Activated T-cell treated with anti-CD3 and anti-CD28 coated beads, Interleukin-2, amount 50 U/mL, for 72 hours (primary cell): ENCODE results near the gene SLX4. TPM values are rescaled to one million over a fixed set of nuclear protein-coding genes. Genes with fewer than 3 reads are reported as not detected.

Experiments used
- ATAC-seq, 2 donors: fragments of 150-1000 bp; cut with Tn5 transposase; replicated peaks in 1 of 2; 2 replicates each; pipeline ENCODE4 v1.10.0; 2021; ENCODE audit warnings: moderate library complexity in 2 of 2, mild to moderate bottlenecking in 1 of 2
- DNase-seq, 2 donors: peaks; one replicate each; pipeline ENCODE4 v3.0.0; 2021 to 2022; ENCODE audit warnings: mixed read lengths in 1 of 2
- H3K27ac Mint-ChIP-seq: one replicate; pipeline ENCODE4 v1.8.0; 2022; ENCODE audit warnings: mild to moderate bottlenecking, moderate library complexity, mixed read lengths
- H3K27me3 Mint-ChIP-seq: one replicate; pipeline ENCODE4 v1.8.0; 2022; ENCODE audit warnings: low read depth, mixed read lengths
- H3K36me3 Mint-ChIP-seq, 2 donors: one replicate each; pipeline ENCODE4 v1.8.0; 2022; ENCODE audit warnings: mixed read lengths in 2 of 2, mild to moderate bottlenecking in 1 of 2; ENCODE audit not compliant: insufficient read depth in 2 of 2
- H3K4me1 Mint-ChIP-seq: one replicate; pipeline ENCODE4 v1.8.0; 2022; ENCODE audit warnings: low read depth, mixed read lengths
- H3K4me3 Mint-ChIP-seq, 2 donors: one replicate each; pipeline ENCODE4 v1.8.0; 2022; ENCODE audit warnings: mild to moderate bottlenecking in 2 of 2, mixed read lengths in 2 of 2, moderate library complexity in 2 of 2
- H3K9me3 Mint-ChIP-seq, 2 donors: one replicate each; pipeline ENCODE4 v1.8.0; 2022; ENCODE audit warnings: mixed read lengths in 2 of 2
- total RNA-seq, 2 donors: library from RNA; stranded (reverse); gene quantifications; one replicate each; pipeline ENCODE4 v1.2.3, GENCODE V29; 2022

The SLX4 gene
- total RNA-seq, 2 donors from 2014 or later: 12.6 to 15.7 TPM

DNA sequence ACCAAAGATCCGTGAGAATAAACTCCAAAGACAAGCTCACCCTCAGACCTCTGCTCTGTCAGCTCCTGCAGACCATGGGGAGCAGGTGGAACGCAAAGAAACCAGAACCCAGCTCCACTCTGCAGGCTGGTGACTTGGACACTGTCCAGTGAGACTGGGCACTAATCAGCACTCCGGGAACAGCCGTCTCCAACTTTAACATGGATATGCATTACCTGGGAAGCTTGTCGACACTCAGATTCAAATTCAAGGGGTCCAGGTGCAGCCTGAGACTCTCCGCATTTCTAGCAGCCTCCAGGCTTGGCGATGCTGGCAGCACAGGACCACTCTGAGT is 9.1 kb downstream of the SLX4 start:
- Mint-ChIP-seq H3K4me1 (peaks cover 5% of the 10 kb centered on the region), H3K27ac (no peak overlapping the region), H3K27me3 (no peaks in the 10 kb centered on the region), H3K36me3 (peaks cover 7 to 15% of the 10 kb centered on the region in 2 donors), H3K4me3 (no peak overlapping the region), H3K9me3 (no peaks in the 10 kb centered on the region)
- no peak for ATAC-seq
- DNase-seq: no peak

DNA sequence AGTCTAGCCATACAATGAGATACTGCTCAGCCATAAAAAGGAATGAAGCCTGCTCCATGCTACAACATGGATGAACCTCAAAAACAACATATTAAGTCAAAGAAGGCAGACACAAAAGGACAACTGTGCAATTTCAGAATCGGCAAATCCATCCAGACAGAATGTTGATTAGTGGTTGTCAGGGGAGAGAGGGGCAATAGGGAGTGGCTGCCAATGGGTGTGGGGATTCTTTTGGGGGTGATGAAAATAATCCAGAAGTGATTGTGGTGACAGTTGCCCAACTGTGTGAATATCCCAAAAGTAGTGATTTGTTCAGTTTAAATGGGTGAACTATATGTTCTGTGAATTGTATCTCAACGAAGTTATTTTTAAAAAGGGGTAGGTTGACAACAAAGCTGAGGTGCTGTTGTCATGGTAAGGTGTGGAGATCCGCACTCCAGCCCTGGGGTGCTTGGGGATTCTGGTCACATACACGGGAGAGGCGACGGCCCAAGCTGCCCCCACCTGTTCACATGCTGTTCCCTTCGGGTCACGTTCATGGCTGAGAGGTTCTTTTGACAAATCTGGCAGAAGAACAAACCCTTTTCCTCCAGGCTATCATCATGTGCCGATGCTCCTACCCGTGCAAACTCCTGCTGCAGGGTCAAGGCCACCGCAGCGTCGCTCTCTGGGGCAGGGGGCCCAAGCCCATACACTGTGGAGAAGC is 9.6 kb downstream of the SLX4 start:
- Mint-ChIP-seq H3K9me3 (no peaks in the 10 kb centered on the region), H3K4me1 (peaks cover 5% of the 10 kb centered on the region), H3K4me3 (no peak overlapping the region), H3K36me3 (peaks cover 7 to 15% of the 10 kb centered on the region in 2 donors), H3K27me3 (no peaks in the 10 kb centered on the region), H3K27ac (no peak overlapping the region)
- DNase-seq (no peak), ATAC-seq (no peak)

DNA sequence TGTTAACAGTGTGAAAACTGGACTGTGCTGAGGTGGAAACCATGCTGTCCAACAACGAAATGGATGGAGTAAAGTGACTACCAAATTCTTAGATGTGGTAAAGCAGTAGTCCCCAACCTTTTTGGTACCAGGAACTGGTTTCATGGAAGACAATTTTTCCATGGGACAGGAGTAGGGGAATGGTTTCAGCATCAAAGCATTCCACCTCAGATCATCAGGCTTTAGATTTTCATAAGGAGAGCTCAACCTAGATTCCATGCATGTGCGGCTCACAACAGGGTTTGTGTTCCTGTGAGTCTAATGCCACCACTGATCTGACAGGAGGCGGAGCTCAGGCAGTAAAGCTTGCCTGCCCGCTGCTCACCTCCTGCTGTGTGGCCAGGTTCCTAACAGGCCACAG is 11.5 kb downstream of the SLX4 start:
- DNase-seq: no peak
- no peaks in the 10 kb centered on the region for H3K9me3 Mint-ChIP-seq
- no peaks in the 10 kb centered on the region for H3K27me3 Mint-ChIP-seq
- no peak overlapping the region for H3K4me3 Mint-ChIP-seq
- ATAC-seq: no peak
- peaks cover 4 to 15% of the 10 kb centered on the region in 2 donors for H3K36me3 Mint-ChIP-seq
- no peaks in the 10 kb centered on the region for H3K4me1 Mint-ChIP-seq
- H3K27ac Mint-ChIP-seq: no peak overlapping the region

DNA sequence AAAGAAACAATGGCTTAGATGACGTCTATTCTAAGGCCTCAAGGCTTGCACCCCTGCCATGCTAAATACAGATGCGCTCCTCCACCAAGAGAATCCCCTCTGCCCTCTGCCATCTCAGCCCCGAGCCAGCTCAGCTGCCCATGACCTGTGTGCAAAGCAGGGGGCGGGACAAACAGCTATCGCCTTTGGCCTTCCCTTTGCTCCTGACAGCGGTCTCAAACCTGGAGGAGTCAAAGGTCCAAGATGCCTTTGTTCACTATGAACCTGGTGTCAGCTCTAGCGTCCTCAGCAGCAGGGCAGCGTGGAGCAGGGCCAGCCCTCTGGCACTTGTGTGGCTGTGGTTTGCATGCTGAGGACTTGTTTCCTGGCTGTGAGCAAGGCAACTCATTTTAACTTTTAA is 12.3 kb downstream of the SLX4 start:
- no peaks in the 10 kb centered on the region for H3K27me3 Mint-ChIP-seq
- no peak for ATAC-seq
- no peak overlapping the region for H3K27ac Mint-ChIP-seq
- H3K4me1 Mint-ChIP-seq: no peaks in the 10 kb centered on the region
- no peaks in the 10 kb centered on the region for H3K9me3 Mint-ChIP-seq
- peaks cover 4 to 15% of the 10 kb centered on the region in 2 donors for H3K36me3 Mint-ChIP-seq
- H3K4me3 Mint-ChIP-seq: no peak overlapping the region
- no peak for DNase-seq

DNA sequence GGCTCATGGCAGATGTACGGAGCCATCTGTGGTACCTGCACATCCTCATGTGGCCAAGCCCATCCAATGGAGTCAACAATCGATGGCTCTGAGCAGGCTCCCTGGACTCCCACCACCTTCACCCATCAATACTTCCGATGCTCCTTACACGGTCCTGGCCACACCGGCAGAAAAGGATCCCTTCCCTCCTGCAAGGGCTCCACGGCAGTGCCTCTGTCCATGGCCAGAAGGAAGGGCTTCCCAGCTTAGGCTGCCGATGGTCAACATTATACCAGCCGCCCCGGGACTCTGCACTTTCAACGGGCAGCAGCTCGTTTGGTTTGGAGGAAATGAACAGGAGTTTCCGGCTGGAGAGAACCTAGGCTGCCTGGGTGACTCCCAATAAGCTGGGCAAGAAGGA is 13.2 kb downstream of the SLX4 start:
- Mint-ChIP-seq H3K27me3 (no peaks in the 10 kb centered on the region), H3K9me3 (no peaks in the 10 kb centered on the region), H3K36me3 (peaks cover 4 to 13% of the 10 kb centered on the region in 2 donors), H3K4me3 (no peak overlapping the region), H3K27ac (no peak overlapping the region), H3K4me1 (no peaks in the 10 kb centered on the region)
- ATAC-seq: no peak
- no peak for DNase-seq

DNA sequence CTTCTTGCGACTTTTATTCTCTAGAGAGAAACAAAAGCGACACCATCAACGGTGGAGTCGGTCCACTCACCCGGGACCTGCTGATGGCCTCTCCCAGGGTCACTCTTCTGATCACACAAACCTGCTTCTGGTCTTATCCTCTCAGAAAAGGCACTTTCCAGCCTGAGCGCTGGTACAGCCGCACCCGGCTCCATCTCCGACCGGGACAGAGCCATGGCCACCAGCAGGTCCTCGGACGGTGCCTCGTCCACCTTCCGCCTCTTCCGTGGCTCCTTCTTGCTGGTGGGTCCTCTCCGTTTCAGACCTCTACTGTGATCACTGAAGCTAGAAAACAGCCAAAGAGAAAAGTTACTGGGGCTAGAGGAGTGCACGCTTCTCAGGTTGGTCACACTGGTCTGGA is 13.7 kb downstream of the SLX4 start:
- Mint-ChIP-seq H3K27me3 (no peaks in the 10 kb centered on the region), H3K4me3 (no peak overlapping the region), H3K36me3 (peaks cover 4 to 13% of the 10 kb centered on the region in 2 donors), H3K9me3 (no peaks in the 10 kb centered on the region), H3K4me1 (no peaks in the 10 kb centered on the region), H3K27ac (no peak overlapping the region)
- ATAC-seq (no peak), DNase-seq (no peak)

DNA sequence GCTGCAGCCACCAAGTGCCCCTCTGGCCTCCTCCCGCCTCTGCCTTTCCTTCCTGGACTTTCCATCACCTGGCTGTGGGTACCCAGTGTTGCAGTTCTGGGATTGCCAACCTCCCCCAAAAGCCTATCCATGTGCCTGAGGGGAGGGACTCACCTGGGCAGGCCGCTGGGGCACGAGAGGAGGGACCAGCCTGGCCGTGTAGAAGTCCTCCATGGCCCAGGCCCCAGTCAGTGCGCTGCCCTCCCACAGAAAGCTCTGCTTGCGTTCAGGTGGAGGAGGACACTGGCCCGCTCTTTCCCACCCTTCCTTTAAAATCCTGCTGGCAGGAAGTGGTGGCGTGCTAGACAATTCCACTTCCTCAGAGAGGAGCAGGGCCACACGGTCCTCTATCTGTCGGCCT is 14.2 kb downstream of the SLX4 start:
- H3K4me1 Mint-ChIP-seq: no peaks in the 10 kb centered on the region
- H3K9me3 Mint-ChIP-seq: no peaks in the 10 kb centered on the region
- no peak for ATAC-seq
- H3K27ac Mint-ChIP-seq: no peak overlapping the region
- H3K36me3 Mint-ChIP-seq: peaks cover 4 to 13% of the 10 kb centered on the region in 2 donors
- H3K4me3 Mint-ChIP-seq: no peak overlapping the region
- no peaks in the 10 kb centered on the region for H3K27me3 Mint-ChIP-seq
- DNase-seq: no peak

DNA sequence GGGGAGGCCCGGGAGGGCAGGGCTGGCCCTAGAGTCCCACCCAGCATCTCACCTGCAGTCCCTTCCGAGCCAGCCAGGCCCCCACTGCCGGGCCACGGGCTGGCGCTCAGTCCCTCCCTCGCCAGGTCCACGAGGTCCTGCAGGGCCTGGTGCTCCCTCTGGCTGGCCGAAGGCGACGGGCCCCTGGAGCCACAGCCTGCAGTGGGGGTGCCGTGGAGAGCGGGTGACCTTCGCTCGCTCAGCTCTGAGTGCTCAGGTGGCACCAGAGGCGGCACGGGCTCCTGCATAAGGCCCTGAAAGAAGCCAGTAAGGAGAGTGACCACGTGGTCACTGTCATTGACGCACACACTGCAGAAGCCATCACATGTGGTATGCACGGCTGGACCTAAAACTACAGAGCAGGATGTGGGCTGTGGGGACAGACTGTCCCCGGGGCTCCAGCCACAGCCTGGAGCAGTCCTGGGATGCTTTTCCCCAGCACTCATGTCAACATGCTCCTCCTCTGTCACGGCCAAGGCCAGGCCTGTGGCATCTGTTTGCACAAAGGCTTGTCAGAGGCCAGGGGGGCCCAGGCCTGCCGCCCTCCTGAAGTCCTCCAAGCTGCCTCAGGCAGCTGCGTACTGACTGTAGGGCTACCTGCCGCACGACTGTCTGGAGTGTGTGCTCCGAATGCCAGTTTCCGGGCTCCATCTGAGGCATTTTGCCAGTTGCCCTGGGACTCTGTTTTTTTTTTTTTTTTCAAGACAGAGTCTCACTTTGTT is 15.1 kb downstream of the SLX4 start:
- Mint-ChIP-seq H3K27ac (no peak overlapping the region), H3K4me3 (no peak overlapping the region), H3K27me3 (no peaks in the 10 kb centered on the region), H3K36me3 (peaks cover 4 to 7% of the 10 kb centered on the region in 2 donors), H3K9me3 (no peaks in the 10 kb centered on the region), H3K4me1 (peaks cover under 1% of the 10 kb centered on the region)
- no peak for ATAC-seq
- DNase-seq: no peak

DNA sequence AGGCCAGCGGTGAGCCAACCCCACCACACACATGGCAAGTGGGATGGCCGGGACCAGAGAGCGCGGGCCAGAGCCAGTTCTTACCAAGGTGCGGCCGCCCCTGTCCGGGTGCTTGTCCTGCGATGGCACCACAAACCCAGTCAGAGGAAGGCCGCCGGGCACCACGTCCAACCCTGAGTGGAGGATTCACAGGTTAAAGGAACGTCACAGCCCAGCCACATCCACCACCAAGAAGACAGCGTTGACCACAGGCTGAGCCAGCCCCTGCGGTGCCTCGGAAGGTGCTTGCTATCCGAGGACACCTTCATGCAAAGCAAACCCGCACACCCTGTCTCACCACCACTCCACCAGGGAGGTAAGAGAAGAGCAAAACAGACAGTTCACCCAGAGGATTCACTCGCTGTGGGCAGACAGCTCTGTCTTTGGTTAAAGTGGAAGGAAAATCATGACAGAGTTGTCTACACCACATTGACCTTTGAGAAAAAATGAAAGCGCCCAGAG is 15.8 kb downstream of the SLX4 start:
- no peak for DNase-seq
- H3K36me3 Mint-ChIP-seq: peaks cover 4 to 8% of the 10 kb centered on the region in 2 donors
- no peaks in the 10 kb centered on the region for H3K9me3 Mint-ChIP-seq
- ATAC-seq: no peak
- H3K4me1 Mint-ChIP-seq: peaks cover 4% of the 10 kb centered on the region
- no peaks in the 10 kb centered on the region for H3K27me3 Mint-ChIP-seq
- H3K4me3 Mint-ChIP-seq: no peak overlapping the region
- H3K27ac Mint-ChIP-seq: no peak overlapping the region

DNA sequence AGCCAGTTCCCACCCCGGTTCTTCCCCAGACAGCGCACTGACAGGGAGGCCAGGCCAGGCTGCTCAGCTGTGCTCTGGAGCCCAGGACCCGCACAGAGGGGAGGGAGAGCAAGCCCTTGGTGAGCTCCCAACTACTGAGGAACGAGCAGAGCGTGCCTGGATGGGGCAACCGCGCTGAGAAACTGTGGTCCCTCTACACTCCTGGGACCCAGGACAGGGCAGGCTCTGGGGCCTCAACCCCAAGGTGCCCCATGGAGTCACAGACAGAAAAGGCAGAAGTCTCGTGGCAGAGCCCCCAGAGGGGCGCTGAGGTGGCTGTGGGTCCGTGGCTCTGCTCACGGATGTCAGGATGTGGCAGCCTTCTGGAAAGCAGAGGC is 16.3 kb downstream of the SLX4 start:
- DNase-seq: no peak
- no peak overlapping the region for H3K27ac Mint-ChIP-seq

DNA sequence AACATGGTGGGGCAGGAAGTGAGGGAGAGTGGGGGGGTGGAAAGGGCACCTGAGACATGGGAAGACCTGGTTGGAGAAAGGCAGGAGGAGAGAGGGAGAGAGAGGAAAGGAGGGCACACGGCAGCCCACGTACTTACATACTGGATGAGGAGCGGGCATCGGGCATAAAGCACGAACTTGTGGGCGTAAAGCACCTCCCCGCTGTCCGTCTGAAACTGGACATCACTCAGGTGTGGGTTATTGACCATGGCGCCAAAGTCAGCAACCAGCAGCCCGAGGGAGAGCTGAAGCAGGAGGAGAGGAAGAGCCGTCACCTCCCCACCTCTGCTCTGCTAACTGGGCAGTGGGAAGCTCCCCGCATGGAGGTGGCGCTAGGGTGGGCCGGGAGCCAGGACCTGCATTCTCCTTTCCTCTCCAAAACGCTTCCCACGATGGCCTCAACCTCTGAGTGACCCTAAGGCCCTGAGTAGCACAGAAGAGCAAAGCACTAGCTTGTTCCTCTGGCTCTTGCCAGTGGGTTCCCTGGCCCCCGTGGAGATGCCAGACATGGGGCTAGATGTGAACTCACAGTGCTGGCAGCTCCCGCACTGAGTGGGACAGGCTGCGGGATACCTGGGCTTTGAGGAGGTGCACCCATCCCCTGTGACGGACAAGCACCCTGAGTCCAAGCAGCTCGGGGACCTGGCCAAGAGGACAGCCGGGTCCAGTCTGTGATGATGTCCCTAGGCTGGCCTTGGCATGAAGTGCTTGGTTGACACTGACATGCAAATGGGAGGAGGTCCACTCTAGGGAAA is 16.9 kb downstream of the SLX4 start:
- H3K27me3 Mint-ChIP-seq: no peaks in the 10 kb centered on the region
- H3K4me3 Mint-ChIP-seq: no peak overlapping the region
- H3K9me3 Mint-ChIP-seq: no peaks in the 10 kb centered on the region
- H3K4me1 Mint-ChIP-seq: peaks cover 4% of the 10 kb centered on the region
- peaks cover 0 to 6% of the 10 kb centered on the region in 2 donors for H3K36me3 Mint-ChIP-seq
- no peak for DNase-seq
- no peak for ATAC-seq
- H3K27ac Mint-ChIP-seq: no peak overlapping the region

More for the DNA sequence above, 16.3 kb downstream of the SLX4 start:
- H3K27me3 Mint-ChIP-seq: no peaks in the 10 kb centered on the region
- H3K4me1 Mint-ChIP-seq: peaks cover 4% of the 10 kb centered on the region
- ATAC-seq: no peak
- peaks cover 4 to 7% of the 10 kb centered on the region in 2 donors for H3K36me3 Mint-ChIP-seq
- H3K4me3 Mint-ChIP-seq: no peak overlapping the region
- H3K9me3 Mint-ChIP-seq: no peaks in the 10 kb centered on the region

DNA sequence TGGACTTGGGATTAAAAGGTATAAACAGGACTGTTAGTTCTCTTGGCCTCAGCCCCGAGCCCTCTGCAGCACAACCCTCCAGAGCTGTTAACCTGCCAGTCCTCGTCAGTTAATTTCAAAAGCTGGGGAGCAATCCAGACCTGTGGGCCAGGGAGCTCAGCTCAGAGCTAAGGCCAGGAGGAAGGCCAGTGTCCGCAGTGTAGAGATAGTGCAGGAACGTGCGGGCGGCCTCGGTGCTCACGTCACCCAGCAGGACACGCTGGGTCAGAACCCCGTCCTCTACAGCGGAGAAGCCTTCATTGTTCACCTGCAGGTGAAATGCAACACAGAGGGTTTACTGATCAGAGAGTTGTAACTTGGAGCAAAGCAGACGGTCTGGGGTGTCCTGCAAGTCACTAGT is 18.8 kb downstream of the SLX4 start:
- no peaks in the 10 kb centered on the region for H3K27me3 Mint-ChIP-seq
- H3K4me1 Mint-ChIP-seq: peaks cover 4% of the 10 kb centered on the region
- ATAC-seq: no peak
- H3K4me3 Mint-ChIP-seq: no peak overlapping the region
- H3K9me3 Mint-ChIP-seq: no peaks in the 10 kb centered on the region
- no peak for DNase-seq
- H3K36me3 Mint-ChIP-seq: peaks cover 0 to 6% of the 10 kb centered on the region in 2 donors
- H3K27ac Mint-ChIP-seq: no peak overlapping the region

DNA sequence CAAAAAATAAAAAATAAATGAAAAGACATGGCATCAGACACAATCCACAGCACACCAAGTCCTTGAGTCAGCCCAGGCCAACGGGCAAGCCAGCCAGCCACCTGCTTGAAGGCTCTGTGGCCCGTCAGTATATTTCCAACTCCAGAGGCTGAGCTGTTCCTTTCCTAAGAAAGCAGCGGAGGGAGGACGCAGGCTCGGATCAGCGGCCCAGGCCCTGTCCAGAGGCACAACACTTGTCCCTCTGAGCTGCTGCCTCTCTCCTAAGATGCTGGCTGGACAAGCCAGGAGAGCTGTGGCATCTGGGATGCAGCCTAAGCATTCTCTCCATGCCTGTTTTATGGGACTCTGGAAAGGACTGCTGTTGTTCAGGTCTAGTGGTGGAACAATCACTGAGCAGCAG is 19.4 kb downstream of the SLX4 start:
- Mint-ChIP-seq H3K9me3 (no peaks in the 10 kb centered on the region), H3K27ac (no peak overlapping the region), H3K36me3 (peaks cover 0 to 6% of the 10 kb centered on the region in 2 donors), H3K27me3 (no peaks in the 10 kb centered on the region), H3K4me1 (peaks cover 4% of the 10 kb centered on the region), H3K4me3 (no peak overlapping the region)
- ATAC-seq (no peak), DNase-seq (no peak)
